Esophagus squamous epithelium (tissue), 4 donors: ENCODE data around the gene RSU1.

ENCODE experiments used
- CTCF ChIP-seq, 6 experiments: fragments of 450-650 bp in 4 of 6; fragments of 200-600 bp in 2 of 6; sonication (generic) in 2 of 6; IDR thresholded peaks; one replicate each; pipeline ENCODE4 v1.5.1; 2016 to 2019; ENCODE audit warnings: antibody characterized with exemption in 6 of 6, mild to moderate bottlenecking in 4 of 6, moderate library complexity in 4 of 6
- POLR2A ChIP-seq, 4 donors: fragments of 450-650 bp; IDR thresholded peaks; one replicate each; pipeline ENCODE4 v1.6.1; 2017; ENCODE audit warnings: antibody characterized with exemption in 4 of 4, mild to moderate bottlenecking in 4 of 4, moderate library complexity in 3 of 4

GRCh38 chr10:16727666-16728065, 89.6 kb downstream of the RSU1 start:
- TF ChIP-seq CTCF (IDR thresholded peaks at IDR 0.05) (no peak), POLR2A (IDR thresholded peaks at IDR 0.05) (no peak)
